GM10248 (cell line): Measurements from ENCODE around the gene RAB7B.

ENCODE experiments used
- CTCF ChIA-PET: fragments of 300-600 bp; sonication (Branson Sonifier 250); formaldehyde crosslinking; extraction: SDS; loops from one replicate; lab custom pipeline; 2021; ENCODE audit warnings: antibody characterized with exemption; lab: Yijun Ruan, JAX
- POLR2A ChIA-PET: fragments of 350-650 bp; sonication (Branson Sonifier 250); formaldehyde crosslinking; extraction: SDS; loops from one replicate; lab custom pipeline; 2020; ENCODE audit warnings: antibody characterized with exemption; lab: Yijun Ruan, JAX
- DNase-seq: peaks from one replicate; pipeline ENCODE4 v3.0.0; 2012; ENCODE audit errors: extremely low spot score
- CTCF ChIP-seq: IDR thresholded peaks from 2 replicates; pipeline ENCODE4 v1.5.1; 2012; ENCODE audit warnings: mild to moderate bottlenecking, low read depth; ENCODE audit errors: extremely low read depth, missing control alignments, control extremely low read depth

The RAB7B gene

GRCh38 chr1:206005778-206006180 is 2.6 kb upstream of the RAB7B start:
- POLR2A ChIA-PET, result no interaction called here
- CTCF ChIA-PET, result interaction anchor here (3.0 kb wide), 1 partner anchor 28 kb away, joined by 17 read pairs; no protein-coding TSS in a partner anchor

GRCh38 chr1:206005234-206005633 is 2.0 kb upstream of the RAB7B start:
- DNase-seq, result no peak
- ChIA-PET CTCF (interaction anchor here (3.0 kb wide), 1 partner anchor 27 kb away, joined by 17 read pairs; no protein-coding TSS in a partner anchor), POLR2A (no interaction called here)
- no peak for TF ChIP-seq CTCF

More at GRCh38 chr1:206005778-206006180, 2.6 kb upstream of the RAB7B start:
- no peak for TF ChIP-seq CTCF
- no peak for DNase-seq

GRCh38 chr1:206004826-206005225 is 1.6 kb upstream of the RAB7B start:
- no peak for TF ChIP-seq CTCF
- POLR2A ChIA-PET, result no interaction called here
- DNase-seq, result no peak
- CTCF ChIA-PET, result no interaction called here

- POLR2A ChIA-PET, result no interaction called here
- no peak for DNase-seq
- TF ChIP-seq CTCF, result no peak
- CTCF ChIA-PET, result interaction anchor here (0.8 to 1.4 kb wide), 3 partner anchors 7 to 26 kb away, joined by 3 read pairs; no protein-coding TSS in a partner anchor
These were observed 932 bp upstream of the RAB7B start for GRCh38 chr1:206003854-206004800.

- CTCF ChIA-PET, result interaction anchor here (0.8 to 6.0 kb wide), 5 partner anchors 9 to 210 kb away, joined by 3 to 41 read pairs (median 4); no protein-coding TSS in a partner anchor
- TF ChIP-seq CTCF, result no peak
- no peak for DNase-seq
- POLR2A ChIA-PET, result no interaction called here
These were observed 1.0 kb downstream of the RAB7B start for GRCh38 chr1:206002160-206002559.

GRCh38 chr1:206001476-206001888 is 1.7 kb downstream of the RAB7B start:
- TF ChIP-seq CTCF, result no peak
- POLR2A ChIA-PET, result no interaction called here
- CTCF ChIA-PET, result interaction anchor here (5.0 to 6.0 kb wide), 2 partner anchors 16 to 23 kb away, joined by 30 to 41 read pairs; no protein-coding TSS in a partner anchor
- no peak for DNase-seq
